Stimulated activated CD4-positive, alpha-beta T cell treated with anti-CD3 and anti-CD28 coated beads, Interleukin-4, amount 100 ng/mL, for 24 hours (primary cell): ENCODE measurements around the gene ITGAX.
A peak's percentile ranks its signal among the peaks of the same experiment; 100 is the strongest.
"Not testable (repeated sequence)": the region's sequence is repeated elsewhere in the genome, so short reads cannot be mapped to it uniquely, and the experiment has no call there.

Experiments
- DNase-seq: peaks from one replicate; pipeline ENCODE4 v3.0.0-alpha.2; 2020

The ITGAX gene

GRCh38 chr16:31354394-31355291 is at the start of gene ITGAX:
Gene ITGAX, plus strand, starts transcription at chr16:31355176. Its CDS starts 79 bp downstream, at chr16:31355255.
- DNase-seq = peak; percentile 60

- DNase-seq = no peak
Observed at GRCh38 chr16:31305219-31305618, 49.8 kb upstream of the ITGAX start.

- not testable (repeated sequence) for DNase-seq
Observed at GRCh38 chr16:31308381-31308780, 46.6 kb upstream of the ITGAX start.

GRCh38 chr16:31322500-31322899 is 32.5 kb upstream of the ITGAX start:
- no peak for DNase-seq

GRCh38 chr16:31323959-31324629 is 30.9 kb upstream of the ITGAX start:
- DNase-seq = no peak

GRCh38 chr16:31325171-31325570 is 29.8 kb upstream of the ITGAX start:
- no peak for DNase-seq

GRCh38 chr16:31327646-31328225 is 27.2 kb upstream of the ITGAX start:
- DNase-seq = no peak

- no peak for DNase-seq
Observed at GRCh38 chr16:31328322-31329052, 26.5 kb upstream of the ITGAX start.

GRCh38 chr16:31329671-31330552 is 25.1 kb upstream of the ITGAX start:
- no peak for DNase-seq

- DNase-seq = no peak
Observed at GRCh38 chr16:31330553-31330890, 24.5 kb upstream of the ITGAX start.

GRCh38 chr16:31331141-31331764 is 23.7 kb upstream of the ITGAX start:
- DNase-seq = no peak

GRCh38 chr16:31331807-31332301 is 23.1 kb upstream of the ITGAX start:
- DNase-seq = no peak

- DNase-seq = no peak
Observed at GRCh38 chr16:31332544-31332943, 22.4 kb upstream of the ITGAX start.

- no peak for DNase-seq
Observed at GRCh38 chr16:31333686-31334649, 21.0 kb upstream of the ITGAX start.

GRCh38 chr16:31334934-31335333 is 20.0 kb upstream of the ITGAX start:
- no peak for DNase-seq

- no peak for DNase-seq
Observed at GRCh38 chr16:31335431-31335830, 19.5 kb upstream of the ITGAX start.

GRCh38 chr16:31338166-31338685 is 16.8 kb upstream of the ITGAX start:
- not testable (repeated sequence) for DNase-seq

- no peak for DNase-seq
Observed at GRCh38 chr16:31344712-31345111, 10.3 kb upstream of the ITGAX start.

GRCh38 chr16:31347445-31347844 is 7.5 kb upstream of the ITGAX start:
- DNase-seq = no peak

- DNase-seq = no peak
Observed at GRCh38 chr16:31348579-31348978, 6.4 kb upstream of the ITGAX start.
